Mesenchymal stem cell (in vitro differentiated cells and primary cell): Measurements from ENCODE around the gene AHCY.

Experiments
- DNase-seq: peaks from one replicate; pipeline ENCODE4 v3.0.0-alpha.2; 2013
- H2AFZ ChIP-seq: one replicate; pipeline ENCODE4 v1.6.1; 2013; ENCODE audit warnings: low read depth, mild to moderate bottlenecking, control low read depth, inconsistent platforms, low read length, moderate library complexity
- H2AK5ac ChIP-seq: 2 replicates; pipeline ENCODE4 v1.6.1; 2013; ENCODE audit warnings: low read length, moderate library complexity, mild to moderate bottlenecking, inconsistent platforms; ENCODE audit not compliant: severe bottlenecking
- H2BK120ac ChIP-seq: one replicate; pipeline ENCODE4 v1.6.1; 2013; ENCODE audit warnings: low read depth, mild to moderate bottlenecking, inconsistent platforms, low read length, moderate library complexity
- H2BK12ac ChIP-seq, 2 experiments: one replicate each; pipeline ENCODE4 v1.6.1; 2013; ENCODE audit warnings: inconsistent platforms in 2 of 2, low read length in 2 of 2, mild to moderate bottlenecking in 2 of 2, moderate library complexity in 2 of 2, control low read depth in 1 of 2
- H2BK15ac ChIP-seq: one replicate; pipeline ENCODE4 v1.6.1; 2013; ENCODE audit warnings: mild to moderate bottlenecking, low read depth, inconsistent platforms; ENCODE audit not compliant: poor library complexity, severe bottlenecking
- H2BK5ac ChIP-seq: 2 replicates; pipeline ENCODE4 v1.6.1; 2013; ENCODE audit warnings: low read depth, mild to moderate bottlenecking, low read length, control low read depth, inconsistent platforms; ENCODE audit not compliant: poor library complexity, severe bottlenecking
- H3K14ac ChIP-seq, 2 experiments: one replicate each; pipeline ENCODE4 v1.6.1; 2013; ENCODE audit warnings: inconsistent platforms in 2 of 2, low read length in 2 of 2, control low read depth in 1 of 2, mild to moderate bottlenecking in 1 of 2, moderate library complexity in 1 of 2
- H3K18ac ChIP-seq, 2 experiments: one replicate each; pipeline ENCODE4 v1.6.1; 2013; ENCODE audit warnings: inconsistent platforms in 2 of 2, low read length in 2 of 2, control low read depth in 1 of 2, low read depth in 1 of 2, mild to moderate bottlenecking in 1 of 2
- H3K23ac ChIP-seq, 2 experiments: one replicate each; pipeline ENCODE4 v1.6.1; 2013; ENCODE audit warnings: inconsistent platforms in 2 of 2, low read length in 2 of 2, mild to moderate bottlenecking in 2 of 2, moderate library complexity in 2 of 2, control low read depth in 1 of 2
- H3K27ac ChIP-seq: 2 replicates; pipeline ENCODE4 v1.5.1; 2013; ENCODE audit warnings: mild to moderate bottlenecking, moderate library complexity, low read length, control low read depth, inconsistent platforms; ENCODE audit not compliant: poor library complexity, severe bottlenecking
- H3K27me3 ChIP-seq, 2 experiments: 2 replicates each; pipeline versions ENCODE4 v1.6.1 to v1.7.0; 2013; ENCODE audit warnings: low read length in 2 of 2, mild to moderate bottlenecking in 2 of 2, moderate library complexity in 2 of 2, control low read depth in 1 of 2, inconsistent platforms in 1 of 2; ENCODE audit not compliant: control insufficient read depth in 1 of 2, insufficient read depth in 1 of 2
- H3K36me3 ChIP-seq, 2 experiments: 2 replicates each; pipeline versions ENCODE4 v1.6.1 to v1.7.0; 2013; ENCODE audit warnings: low read length in 2 of 2, control low read depth in 1 of 2, inconsistent platforms in 1 of 2, low read depth in 1 of 2, mild to moderate bottlenecking in 1 of 2; ENCODE audit not compliant: insufficient read depth in 2 of 2, control insufficient read depth in 1 of 2
- H3K4ac ChIP-seq, 2 experiments: one replicate each; pipeline ENCODE4 v1.6.1; 2013; ENCODE audit warnings: inconsistent platforms in 2 of 2, low read length in 2 of 2, mild to moderate bottlenecking in 2 of 2, moderate library complexity in 2 of 2, control low read depth in 1 of 2, low read depth in 1 of 2
- H3K4me1 ChIP-seq: 2 replicates; pipeline ENCODE4 v1.6.1; 2013; ENCODE audit warnings: low read depth, low read length, control low read depth; ENCODE audit not compliant: control insufficient read depth, insufficient read depth
- H3K4me2 ChIP-seq: 2 replicates; pipeline ENCODE4 v1.6.1; 2013; ENCODE audit warnings: low read length, mild to moderate bottlenecking, inconsistent platforms; ENCODE audit not compliant: poor library complexity, severe bottlenecking
- H3K4me3 ChIP-seq, 2 experiments: 2 replicates each; pipeline versions ENCODE4 v1.5.1 to v1.7.0; 2013; ENCODE audit warnings: low read length in 2 of 2, mild to moderate bottlenecking in 2 of 2, control low read depth in 1 of 2, low read depth in 1 of 2; ENCODE audit not compliant: insufficient read depth in 1 of 2
- H3K79me1 ChIP-seq: replicated peaks from 2 replicates; pipeline ENCODE4 v1.6.1; 2013; ENCODE audit warnings: mild to moderate bottlenecking, control low read depth, low read length, inconsistent platforms; ENCODE audit not compliant: poor library complexity, severe bottlenecking
- H3K9ac ChIP-seq: 2 replicates; pipeline ENCODE4 v1.7.0; 2013; ENCODE audit warnings: mild to moderate bottlenecking, low read length, moderate library complexity
- H3K9me3 ChIP-seq: 2 replicates; pipeline ENCODE4 v1.7.0; 2013; ENCODE audit warnings: mild to moderate bottlenecking, low read length; ENCODE audit not compliant: control insufficient read depth
- H4K8ac ChIP-seq: one replicate; pipeline ENCODE4 v1.6.1; 2013; ENCODE audit warnings: inconsistent platforms, mild to moderate bottlenecking, low read length, moderate library complexity
- H4K91ac ChIP-seq: one replicate; pipeline ENCODE4 v1.6.1; 2013; ENCODE audit warnings: mild to moderate bottlenecking, low read length, inconsistent platforms
- WGBS: methylation state at CpG from one replicate; pipeline ENCODE4 v1.1.7; 2013; ENCODE audit warnings: mixed read lengths; 5-methylcytosine and 5-hydroxymethylcytosine counted together

AHCY gene

GRCh38 chr20:34301587-34302311 lies 1.4 kb downstream of the AHCY start:
- WGBS: 92% methylated on average over 14 of the region's 17 CpGs
- H3K18ac ChIP-seq: peak overlapping the region in 1 of 2 experiments; percentile 30
- H3K4me1 ChIP-seq: peaks cover 22% of the 10 kb centered on the region
- peak overlapping the region; percentile 92 for H3K4me2 ChIP-seq
- H2BK5ac ChIP-seq: no peak overlapping the region
- H3K27ac ChIP-seq: no peak overlapping the region
- H3K4ac ChIP-seq: peak overlapping the region in 1 of 2 experiments; percentile 22
- no peak overlapping the region for H2BK120ac ChIP-seq
- H2AK5ac ChIP-seq: peak overlapping the region; percentile 13
- no peak overlapping the region for H4K91ac ChIP-seq
- no peak overlapping the region for H3K23ac ChIP-seq
- peak overlapping the region in 1 of 2 experiments; percentile 2 for H2BK12ac ChIP-seq
- no peak overlapping the region for H3K14ac ChIP-seq
- no peak overlapping the region for H2AFZ ChIP-seq
- H3K4me3 ChIP-seq: peak overlapping the region in 1 of 2 experiments; percentile 89
- no peak overlapping the region for H2BK15ac ChIP-seq
- peaks cover 10% of the 10 kb centered on the region for H3K79me1 ChIP-seq
- no peaks in the 10 kb centered on the region for H3K27me3 ChIP-seq
- H4K8ac ChIP-seq: no peak overlapping the region
- peak overlapping the region; percentile 96 for H3K9ac ChIP-seq
- no peaks in the 10 kb centered on the region for H3K36me3 ChIP-seq
- no peak for DNase-seq
- no peaks in the 10 kb centered on the region for H3K9me3 ChIP-seq

GRCh38 chr20:34300809-34301586 lies 2.2 kb downstream of the AHCY start:
- Histone ChIP-seq H2BK120ac (peak overlapping the region; percentile 73), H3K36me3 (no peaks in the 10 kb centered on the region), H3K23ac (no peak overlapping the region), H4K91ac (peak overlapping the region; percentile 41), H3K9me3 (no peaks in the 10 kb centered on the region), H2BK5ac (no peak overlapping the region), H3K27me3 (no peaks in the 10 kb centered on the region), H2BK15ac (no peak overlapping the region), H3K4me1 (peaks cover 22% of the 10 kb centered on the region), H3K4ac (peak overlapping the region in 1 of 2 experiments; percentile 25), H3K14ac (no peak overlapping the region), H3K27ac (no peak overlapping the region), H2AK5ac (peak overlapping the region; percentile 13), H3K18ac (no peak overlapping the region), H3K4me3 (no peak overlapping the region), H3K4me2 (no peak overlapping the region), H3K79me1 (peaks cover 15% of the 10 kb centered on the region), H2AFZ (no peak overlapping the region), H2BK12ac (no peak overlapping the region), H4K8ac (peak overlapping the region; percentile 47), H3K9ac (peak overlapping the region; percentile 16)
- DNase-seq: peak; percentile 29
- 80% methylated on average over 7 of the region's 7 CpGs for WGBS

GRCh38 chr20:34300256-34300806 lies 2.8 kb downstream of the AHCY start:
- Histone ChIP-seq H3K4ac (peak overlapping the region in 1 of 2 experiments; percentile 25), H3K79me1 (peaks cover 17% of the 10 kb centered on the region), H3K27ac (no peak overlapping the region), H2AK5ac (no peak overlapping the region), H3K18ac (no peak overlapping the region), H3K4me1 (peaks cover 22% of the 10 kb centered on the region), H3K23ac (no peak overlapping the region), H3K4me3 (no peak overlapping the region), H2AFZ (no peak overlapping the region), H2BK12ac (no peak overlapping the region), H3K9ac (no peak overlapping the region), H2BK120ac (no peak overlapping the region), H3K27me3 (no peaks in the 10 kb centered on the region), H2BK5ac (no peak overlapping the region), H2BK15ac (no peak overlapping the region), H3K4me2 (no peak overlapping the region), H3K14ac (no peak overlapping the region), H3K36me3 (peaks cover 2% of the 10 kb centered on the region in 2 experiments), H4K8ac (peak overlapping the region; percentile 47), H4K91ac (peak overlapping the region; percentile 41), H3K9me3 (no peaks in the 10 kb centered on the region)
- DNase-seq: peak; percentile 60
- WGBS: 82% methylated on average over 3 of the region's 3 CpGs
